Cardiac septum (tissue), 1 donor: ENCODE results near the gene MEOX1. TPM values are rescaled to one million over a fixed set of nuclear protein-coding genes. Genes with fewer than 3 reads are reported as not detected.

Experiments used
- DNase-seq: peaks from one replicate; pipeline ENCODE4 v3.0.0-alpha.2; 2020; ENCODE audit warnings: low spot score
- intact Hi-C: fragments of 100-400 bp; cut with DNase I; formaldehyde crosslinking; loops from one replicate; pipeline ENCODE4 v1.14.0; 2022
- long read RNA-seq: library from polyadenylated mRNA; unstranded; transcript quantifications from one replicate; pipeline ENCODE4 v2.0.0, GENCODE V29; 2021
- total RNA-seq: library from RNA; stranded (reverse); fragmentation: NEBNext Ultra II Directional; extraction: Animal tissue kit (Norgen Biotek cat#: 25700); gene quantifications from one replicate; pipeline ENCODE4 v1.2.1, GENCODE V29; 2021
- donor health status: DM: no; HTN: no; CAD: no.

The MEOX1 gene
- 19.8 TPM for total RNA-seq
- long read RNA-seq, transcript MEOX1-201 (3 exons, 2,707 nt): major isoform, 16 of 31 reads
- long read RNA-seq, partial matches to known transcripts: 7 of 31 reads
- long read RNA-seq, other reads (novel, unspliced or antisense): 5 of 31 reads

DNA sequence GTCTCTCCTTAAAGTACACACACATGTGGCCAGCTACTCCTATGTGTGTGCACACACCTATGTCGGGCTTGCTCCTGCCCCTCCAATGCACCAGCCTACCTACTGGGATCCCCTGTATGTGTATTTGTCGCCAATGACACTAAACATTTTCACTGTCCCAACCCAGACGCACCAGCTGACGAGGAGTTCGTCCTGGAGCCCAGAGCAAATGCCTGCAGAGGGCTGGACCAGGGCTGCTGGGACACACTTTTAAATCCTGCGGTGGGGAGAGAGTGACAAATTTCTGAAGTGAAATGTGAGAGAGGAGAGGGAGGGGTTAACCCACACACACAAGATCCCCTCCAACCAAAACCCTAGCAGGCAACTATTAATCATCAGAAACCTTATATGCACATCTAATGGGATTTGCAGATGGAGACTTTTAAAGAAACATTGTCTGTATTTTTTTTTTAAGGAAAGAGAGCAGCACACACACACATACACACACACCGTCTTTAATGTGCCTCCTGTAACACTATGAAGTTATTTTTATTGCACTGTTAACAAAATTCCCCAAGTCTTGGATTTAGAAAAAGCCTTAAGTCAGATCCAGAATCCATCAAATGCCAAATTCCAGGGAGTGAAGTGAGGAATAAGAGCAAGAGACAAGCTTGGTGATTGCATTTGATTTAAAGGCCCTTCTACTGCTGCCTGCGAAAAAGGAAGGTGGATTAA, at the start of gene MEOX1:
TSS of gene MEOX1 (minus strand) at position 224 of the 714 bp plus-strand sequence. CDS start 388 bp downstream, outside the sequence.
- intact Hi-C loops: loop anchor here (1.0 kb wide), 1 partner anchor 16 kb away; no protein-coding TSS in a partner anchor

GRCh38 chr17:43710101-43710500, 48.4 kb upstream of the MEOX1 start:
- intact Hi-C loops: loop anchor here (2.0 kb wide), 1 partner anchor 19 kb away; no protein-coding TSS in a partner anchor
- no peak for DNase-seq

More for the DNA sequence above, at the start of gene MEOX1:
- DNase-seq: no peak

DNA sequence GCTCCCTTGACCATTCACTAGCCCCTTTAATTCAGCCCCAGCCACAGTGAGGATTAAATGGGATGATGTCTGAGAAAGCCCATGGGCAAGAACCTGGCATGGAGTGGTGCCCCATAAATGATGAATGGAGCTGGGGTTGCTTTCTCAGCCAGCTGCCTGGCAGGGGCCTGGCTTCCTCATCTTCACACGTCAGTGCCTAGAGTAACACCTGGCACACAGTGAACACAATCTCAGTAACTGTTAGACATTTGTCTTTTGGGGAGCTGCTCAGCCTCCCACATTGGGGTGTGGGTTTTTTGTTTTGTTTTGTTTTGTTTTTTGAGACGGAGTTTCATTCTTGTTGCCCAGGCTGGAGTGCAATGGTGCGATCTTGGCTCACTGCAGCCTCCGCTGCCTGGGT, 47.5 kb upstream of the MEOX1 start:
- no peak for DNase-seq
- intact Hi-C loops: no loop called here

DNA sequence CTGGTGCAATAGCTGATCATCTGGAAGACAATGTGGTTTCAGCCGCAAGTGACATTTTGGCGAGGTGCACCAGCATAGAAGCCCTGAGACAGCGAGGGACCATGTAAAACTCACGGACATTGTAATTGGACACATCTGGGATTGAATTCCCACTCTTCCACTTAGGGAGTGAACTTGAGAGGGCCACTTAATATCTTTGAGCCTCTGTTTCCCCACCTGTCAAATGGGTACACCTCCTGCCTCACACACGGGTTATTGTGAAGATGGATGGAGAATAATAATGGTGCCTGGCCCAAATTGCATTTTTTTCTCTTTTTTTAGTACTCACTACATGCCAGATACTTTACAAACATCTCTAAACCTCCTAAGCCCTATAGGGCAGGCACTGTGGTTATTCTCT, 45.5 kb upstream of the MEOX1 start:
- no peak for DNase-seq
- intact Hi-C loops: no loop called here

DNA sequence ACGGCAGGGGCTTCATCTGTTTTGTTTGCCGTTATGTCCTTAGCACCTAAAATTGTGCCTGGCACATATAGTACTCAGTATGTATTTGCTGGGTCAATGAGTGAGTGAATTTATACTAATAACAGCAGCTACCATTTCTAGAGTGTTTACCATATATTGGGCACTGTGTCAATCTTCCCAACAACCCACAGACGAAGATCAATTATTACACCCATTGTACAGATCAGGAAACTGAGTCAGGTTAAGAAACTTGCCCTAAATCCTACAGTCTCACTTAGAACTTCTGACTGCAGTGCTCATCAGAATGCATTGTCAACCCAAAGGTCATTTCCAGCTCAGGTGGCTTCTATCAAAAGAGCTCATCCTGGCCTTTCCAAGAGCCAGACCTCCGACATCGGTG, 44.5 kb upstream of the MEOX1 start:
- intact Hi-C loops: no loop called here
- DNase-seq: no peak

DNA sequence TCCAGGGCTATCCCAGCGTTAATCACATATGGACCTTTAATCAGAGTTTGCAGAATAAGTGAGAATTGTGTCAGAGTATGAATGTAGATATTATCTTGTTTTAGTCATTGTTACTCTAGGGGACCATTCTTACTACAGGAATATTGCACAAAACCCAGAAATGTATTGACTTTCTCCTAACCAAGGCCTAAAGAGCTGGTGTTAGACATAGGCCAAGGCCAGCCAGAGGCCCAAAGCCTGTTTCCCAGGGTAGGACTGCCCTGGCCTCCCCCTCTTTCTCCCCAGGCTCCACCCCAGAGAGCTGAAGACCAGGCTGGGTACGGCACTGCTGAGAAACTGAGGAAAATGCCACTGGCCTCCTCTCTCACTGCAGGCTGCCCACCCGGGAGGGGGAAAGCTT, 41.9 kb upstream of the MEOX1 start:
- intact Hi-C loops: no loop called here
- DNase-seq: no peak

- DNase-seq: no peak
- intact Hi-C loops: no loop called here
These were observed 40.9 kb upstream of the MEOX1 start for GRCh38 chr17:43702637-43703036.

GRCh38 chr17:43701318-43701743, 39.6 kb upstream of the MEOX1 start:
- intact Hi-C loops: no loop called here
- no peak for DNase-seq

DNA sequence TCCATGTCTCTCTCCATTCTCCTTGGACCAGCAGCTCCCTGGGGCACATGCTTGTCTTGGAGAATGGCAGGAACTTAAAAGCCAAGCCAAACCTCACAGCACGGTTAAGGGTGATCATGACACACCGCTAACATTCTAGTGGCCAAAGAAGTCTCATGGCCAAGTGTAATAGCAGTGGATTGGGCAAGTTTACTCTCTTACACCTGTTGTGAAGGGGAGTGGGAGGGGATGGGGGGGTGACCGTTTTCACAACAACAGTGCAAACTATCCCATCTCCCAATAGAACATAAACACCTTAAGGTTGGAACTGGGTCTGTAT, 37.7 kb upstream of the MEOX1 start:
- intact Hi-C loops: loop anchor here (5.0 kb wide), 1 partner anchor 148 kb away; the partner anchor contains the start of gene CD300LG
- no peak for DNase-seq

- intact Hi-C loops: loop anchor here (5.0 kb wide), 1 partner anchor 148 kb away; the partner anchor contains the start of gene CD300LG
- DNase-seq: no peak
These were observed 37.1 kb upstream of the MEOX1 start for GRCh38 chr17:43698678-43699437.

DNA sequence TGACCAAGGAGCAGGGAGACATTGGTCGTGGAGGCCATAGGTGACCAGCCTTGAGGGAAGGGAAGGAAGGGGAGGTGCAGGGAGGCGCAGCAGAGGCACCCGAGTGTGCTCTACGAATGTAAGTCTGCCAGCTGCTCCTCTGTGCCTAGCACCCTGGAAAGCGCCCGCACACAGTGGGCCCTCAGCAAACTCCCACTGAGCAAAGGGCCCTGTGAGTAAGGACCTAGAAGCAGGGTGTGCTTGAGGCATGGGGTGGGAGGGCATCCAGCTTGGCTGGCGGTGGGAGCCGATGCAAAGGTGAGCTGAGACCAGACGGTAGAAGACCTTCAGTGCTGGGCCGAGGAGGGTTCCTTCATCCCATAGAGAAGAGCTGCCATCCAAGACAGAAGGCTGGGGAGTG, 36.2 kb upstream of the MEOX1 start:
- intact Hi-C loops: loop anchor here (5.0 kb wide), 1 partner anchor 149 kb away; the partner anchor contains the start of gene CD300LG
- DNase-seq: no peak

GRCh38 chr17:43696891-43697290, 35.2 kb upstream of the MEOX1 start:
- intact Hi-C loops: loop anchor here (5.0 kb wide), 1 partner anchor 150 kb away; the partner anchor contains the start of gene CD300LG
- no peak for DNase-seq

DNA sequence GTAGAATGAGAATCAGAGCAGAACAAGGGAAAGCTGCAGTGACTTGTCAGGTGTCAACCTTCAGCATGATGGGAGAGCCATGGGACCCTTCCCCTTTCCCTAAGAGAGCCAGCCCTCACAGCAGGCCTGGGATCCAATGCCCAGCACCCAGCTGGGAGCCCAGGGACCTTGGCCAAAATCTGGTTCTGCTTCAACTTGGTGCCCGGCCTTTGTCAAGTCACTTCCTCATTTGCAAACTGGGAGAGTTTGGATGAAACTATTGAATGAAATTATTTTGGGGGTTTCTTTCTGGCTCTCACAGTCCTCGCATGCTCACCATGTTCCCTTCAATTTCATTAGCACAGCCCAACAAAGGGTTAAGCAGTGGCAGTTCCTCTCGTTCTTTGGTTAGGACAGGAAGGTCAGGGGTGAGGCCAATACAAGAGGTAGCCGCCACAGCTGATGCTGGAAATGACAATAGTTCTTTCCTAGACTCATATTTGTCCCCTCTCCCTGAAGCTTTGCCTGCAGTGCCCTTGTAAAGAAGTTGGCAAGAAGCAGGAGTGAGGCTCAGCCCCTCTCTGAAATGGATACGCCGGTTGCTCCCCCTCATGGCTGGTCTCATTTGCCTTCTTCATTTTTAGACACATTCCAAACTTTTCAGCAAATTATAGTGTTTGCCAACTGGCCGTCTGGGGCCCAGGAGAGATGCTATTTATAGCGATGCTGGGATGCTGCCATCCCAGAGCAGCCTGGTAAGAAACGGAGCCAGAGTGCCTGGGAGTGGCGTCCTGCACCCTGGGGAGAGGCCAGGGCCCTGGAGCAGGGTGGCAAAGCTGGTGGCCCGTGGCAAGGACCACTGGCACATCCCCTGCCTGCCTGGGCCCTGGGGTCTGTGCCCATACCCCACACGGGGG, 34.5 kb upstream of the MEOX1 start:
- intact Hi-C loops: loop anchor here (2.0 to 5.0 kb wide), 2 partner anchors 25 to 151 kb away; partner anchors contain the start of gene CD300LG
- peak; percentile 78 for DNase-seq

DNA sequence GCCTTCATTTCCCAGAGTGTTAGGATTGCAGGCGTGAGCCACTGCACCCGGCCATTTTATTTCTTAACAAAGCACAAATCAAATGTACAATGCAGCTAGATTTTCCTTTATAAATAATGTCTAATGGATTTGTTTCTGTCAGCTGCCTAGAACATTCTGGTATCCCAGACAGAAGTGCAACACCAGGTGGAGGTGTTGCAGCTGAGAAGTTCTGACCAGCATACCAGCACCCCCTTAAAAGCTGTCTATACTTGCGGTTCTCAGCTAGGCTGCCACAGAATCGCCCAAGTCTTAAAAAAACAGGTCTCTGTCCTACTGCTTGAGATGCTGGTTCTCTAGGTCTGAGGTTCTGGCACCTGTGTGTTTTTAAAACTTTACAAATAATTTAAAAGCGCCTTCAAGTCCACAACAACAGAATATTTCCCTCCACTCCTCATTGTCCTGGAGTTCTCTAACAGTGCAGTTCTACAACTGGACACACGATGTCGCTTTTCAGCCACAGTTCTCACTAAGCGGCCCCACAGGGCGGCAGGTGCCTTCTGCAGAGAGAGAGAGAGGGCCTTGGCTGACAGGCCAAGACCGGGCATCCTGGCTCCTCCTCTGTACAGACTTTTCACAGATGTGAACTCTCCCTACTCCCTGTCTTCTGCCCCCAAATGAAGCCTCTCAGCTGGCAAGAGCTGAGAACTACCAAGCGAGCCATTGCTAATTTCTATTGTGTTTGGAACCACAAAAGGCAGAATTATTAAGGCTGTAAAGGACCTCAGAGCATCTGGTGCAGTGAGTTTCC, 32.6 kb upstream of the MEOX1 start:
- intact Hi-C loops: loop anchor here (1.0 to 2.0 kb wide), 2 partner anchors 27 to 66 kb away; no protein-coding TSS in a partner anchor
- DNase-seq: peak; percentile 83

DNA sequence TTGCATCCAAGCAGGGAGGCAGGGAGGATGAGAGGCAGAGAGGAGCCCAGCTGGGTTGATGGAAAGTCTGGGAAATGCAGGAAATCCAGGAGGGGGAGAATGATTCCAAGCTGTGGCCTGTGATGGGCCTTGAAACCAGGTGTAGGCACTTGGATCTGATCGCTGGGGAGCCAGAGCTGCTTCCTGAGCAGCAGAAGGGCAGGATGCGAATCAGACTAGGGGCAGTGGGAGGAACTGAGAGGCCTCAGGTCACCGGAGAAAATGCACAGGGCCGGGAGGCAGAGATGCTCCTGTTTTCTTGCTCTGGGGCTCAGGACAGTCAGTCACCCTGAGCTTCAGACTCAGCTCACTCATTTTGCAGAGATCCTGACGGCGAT, 29.6 kb upstream of the MEOX1 start:
- intact Hi-C loops: no loop called here
- no peak for DNase-seq

- intact Hi-C loops: no loop called here
- no peak for DNase-seq
These were observed 29.0 kb upstream of the MEOX1 start for GRCh38 chr17:43690624-43691316.

DNA sequence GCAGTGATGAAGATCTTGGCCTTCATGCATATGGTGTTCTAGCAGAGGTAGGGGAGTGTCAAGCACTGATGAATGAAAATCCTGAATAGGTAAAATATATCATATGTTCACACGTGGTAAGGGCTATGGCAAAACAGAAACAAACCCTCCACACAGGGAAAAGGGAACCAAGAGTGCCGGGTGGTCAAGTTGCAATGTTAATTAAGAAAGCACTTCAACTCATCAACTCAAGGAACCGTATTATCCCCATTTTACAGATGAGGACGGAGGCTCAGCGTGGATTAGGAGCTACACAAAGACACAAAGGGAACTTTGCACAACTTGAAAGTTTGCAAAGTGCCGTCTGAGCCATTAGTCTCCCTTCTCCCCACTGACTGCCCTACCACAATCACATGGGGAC, 28.1 kb upstream of the MEOX1 start:
- intact Hi-C loops: no loop called here
- DNase-seq: no peak

- DNase-seq: no peak
- intact Hi-C loops: no loop called here
These were observed 27.4 kb upstream of the MEOX1 start for GRCh38 chr17:43689131-43689530.
